ENCODE data around the gene UBQLN3.

Gene UBQLN3

DNA sequence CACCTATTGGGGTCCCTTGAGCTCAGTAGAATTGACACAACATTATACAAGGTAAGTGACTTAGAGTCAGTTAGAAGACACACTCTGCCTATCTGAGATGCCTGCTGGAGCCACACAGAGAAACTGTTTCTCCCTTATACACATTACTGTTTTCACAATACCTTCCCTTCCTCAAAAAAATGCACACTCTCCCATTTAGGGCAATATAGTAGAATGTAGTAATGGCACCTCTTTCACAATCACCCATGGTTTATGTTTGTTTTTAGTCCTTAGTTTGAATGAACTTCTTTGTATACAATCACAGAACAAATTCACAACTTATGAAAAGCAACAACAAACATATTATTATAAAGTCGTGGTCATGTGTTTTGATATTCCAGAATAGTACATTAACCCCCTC is 24.3 kb upstream of the UBQLN3 start:
- peaks cover 4% of the 10 kb centered on the region for H3K27me3 ChIP-seq (ENCODE audit: insufficient read depth, low read length, poor library complexity)
- ATAC-seq (ENCODE audit: insufficient read depth, low read depth): no peak
- H3K79me2 ChIP-seq (ENCODE audit: insufficient read depth, low read length): no peaks in the 10 kb centered on the region
- H2AFZ ChIP-seq (ENCODE audit: low read depth, low read length): no peak overlapping the region
- H3K9ac ChIP-seq (ENCODE audit: low read depth, low read length): no peak overlapping the region
- no peaks in the 10 kb centered on the region for H4K20me1 ChIP-seq (ENCODE audit: insufficient read depth, low read length)
- no peaks in the 10 kb centered on the region for H3K4me1 ChIP-seq (ENCODE audit: insufficient read depth, low read length)
- H3K9me3 ChIP-seq (ENCODE audit: insufficient read depth, low read length, severe bottlenecking): no peaks in the 10 kb centered on the region
- H3K4me2 ChIP-seq (ENCODE audit: insufficient read depth, low read length): no peak overlapping the region
- DNase-seq: no peak
- H3K36me3 ChIP-seq (ENCODE audit: insufficient read depth, low read length): no peaks in the 10 kb centered on the region
- no peak overlapping the region for H3K27ac ChIP-seq (ENCODE audit: low read length)
- no peak for TF ChIP-seq EZH2 (IDR thresholded peaks at IDR 0.05; ENCODE audit: borderline replicate concordance, low read depth, low read length, severe bottlenecking)
- no peak for TF ChIP-seq CTCF (IDR thresholded peaks at IDR 0.05; ENCODE audit: borderline replicate concordance, extremely low read depth, low read length, poor library complexity, severe bottlenecking)
- no peak overlapping the region for H3K4me3 ChIP-seq (ENCODE audit: low read depth in 1 of 2, low read length in 2 of 2)

DNA sequence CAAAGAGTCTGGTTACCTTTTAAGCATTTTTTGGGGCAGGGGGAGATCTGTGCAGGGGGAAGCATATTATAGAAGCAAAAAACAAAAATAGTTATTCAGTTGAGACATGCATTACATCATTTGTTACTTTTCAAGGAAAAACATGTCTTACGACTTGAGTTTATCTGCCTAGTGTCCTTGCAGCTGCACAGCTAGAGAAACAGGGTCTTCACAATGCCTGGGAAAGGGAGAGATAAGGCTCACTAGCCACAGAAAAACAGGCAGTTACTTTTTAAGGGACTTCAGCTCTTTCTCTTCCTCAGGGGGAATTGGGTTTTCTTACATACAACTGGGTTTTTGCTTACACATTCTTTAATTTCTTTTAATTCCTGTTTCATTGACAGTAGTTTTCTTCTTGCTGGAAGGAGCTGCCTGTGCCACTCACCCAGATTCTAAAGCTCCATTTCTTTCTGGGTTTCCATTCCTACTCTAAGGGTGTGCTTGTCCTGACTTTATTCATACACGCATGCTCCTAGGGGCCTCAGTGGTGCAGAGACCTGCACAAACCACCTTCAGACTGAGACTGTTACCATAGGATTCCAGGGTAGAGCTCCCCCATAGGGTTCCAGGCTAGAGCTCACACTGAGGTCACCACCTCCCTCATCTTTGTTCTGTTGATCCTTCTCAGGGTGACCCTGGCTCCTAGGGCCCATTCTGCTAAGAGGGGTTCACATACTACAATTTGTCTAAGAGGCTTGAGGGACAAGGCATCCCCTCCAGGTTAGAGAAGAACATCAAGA is 21.5 kb upstream of the UBQLN3 start:
- no peak overlapping the region for H3K9ac ChIP-seq (ENCODE audit: low read depth, low read length)
- ATAC-seq (ENCODE audit: insufficient read depth, low read depth) (no peak), DNase-seq (no peak)
- H3K4me3 ChIP-seq (ENCODE audit: low read depth in 1 of 2, low read length in 2 of 2): no peak overlapping the region
- no peaks in the 10 kb centered on the region for H3K4me1 ChIP-seq (ENCODE audit: insufficient read depth, low read length)
- no peaks in the 10 kb centered on the region for H4K20me1 ChIP-seq (ENCODE audit: insufficient read depth, low read length)
- H3K27me3 ChIP-seq (ENCODE audit: insufficient read depth, low read length, poor library complexity): peaks cover 6% of the 10 kb centered on the region
- no peak overlapping the region for H3K27ac ChIP-seq (ENCODE audit: low read length)
- no peaks in the 10 kb centered on the region for H3K9me3 ChIP-seq (ENCODE audit: insufficient read depth, low read length, severe bottlenecking)
- H3K4me2 ChIP-seq (ENCODE audit: insufficient read depth, low read length): no peak overlapping the region
- H3K36me3 ChIP-seq (ENCODE audit: insufficient read depth, low read length): no peaks in the 10 kb centered on the region
- H2AFZ ChIP-seq (ENCODE audit: low read depth, low read length): no peak overlapping the region
- no peaks in the 10 kb centered on the region for H3K79me2 ChIP-seq (ENCODE audit: insufficient read depth, low read length)
- TF ChIP-seq CTCF (IDR thresholded peaks at IDR 0.05; ENCODE audit: borderline replicate concordance, extremely low read depth, low read length, poor library complexity, severe bottlenecking) (no peak), EZH2 (IDR thresholded peaks at IDR 0.05; ENCODE audit: borderline replicate concordance, low read depth, low read length, severe bottlenecking) (no peak)

DNA sequence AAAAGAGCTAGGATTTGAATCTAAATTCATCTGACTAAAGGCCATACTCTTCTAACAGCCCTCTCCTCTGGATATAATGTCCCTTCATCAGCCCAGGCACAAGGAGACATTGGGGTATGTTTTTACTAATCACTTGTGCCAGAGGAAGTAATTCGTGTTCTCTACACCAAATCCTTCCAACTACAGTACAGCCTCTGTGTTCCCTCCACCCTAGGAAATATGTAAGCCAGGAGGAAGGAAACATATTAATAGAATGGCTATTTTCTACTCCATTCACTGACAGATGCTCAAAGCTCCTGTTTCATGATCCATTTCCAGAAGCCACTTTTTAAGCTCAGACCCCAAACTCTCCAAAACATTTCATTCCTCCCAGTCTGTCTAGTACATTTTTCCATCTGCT is 18.7 kb upstream of the UBQLN3 start:
- Histone ChIP-seq H2AFZ (ENCODE audit: low read depth, low read length) (no peak overlapping the region), H3K4me1 (ENCODE audit: insufficient read depth, low read length) (no peaks in the 10 kb centered on the region), H3K79me2 (ENCODE audit: insufficient read depth, low read length) (no peaks in the 10 kb centered on the region), H3K27me3 (ENCODE audit: insufficient read depth, low read length, poor library complexity) (peaks cover 6% of the 10 kb centered on the region), H3K9me3 (ENCODE audit: insufficient read depth, low read length, severe bottlenecking) (no peaks in the 10 kb centered on the region), H3K4me2 (ENCODE audit: insufficient read depth, low read length) (no peak overlapping the region), H4K20me1 (ENCODE audit: insufficient read depth, low read length) (no peaks in the 10 kb centered on the region), H3K9ac (ENCODE audit: low read depth, low read length) (no peak overlapping the region), H3K36me3 (ENCODE audit: insufficient read depth, low read length) (no peaks in the 10 kb centered on the region), H3K4me3 (ENCODE audit: low read depth in 1 of 2, low read length in 2 of 2) (no peak overlapping the region), H3K27ac (ENCODE audit: low read length) (no peak overlapping the region)
- DNase-seq: no peak
- ATAC-seq (ENCODE audit: insufficient read depth, low read depth): no peak
- TF ChIP-seq CTCF (IDR thresholded peaks at IDR 0.05; ENCODE audit: borderline replicate concordance, extremely low read depth, low read length, poor library complexity, severe bottlenecking) (no peak), EZH2 (IDR thresholded peaks at IDR 0.05; ENCODE audit: borderline replicate concordance, low read depth, low read length, severe bottlenecking) (no peak)
